SK-N-SH (cell line): ENCODE measurements around the gene CIDEC. TPM values are rescaled to one million over a fixed set of nuclear protein-coding genes. Genes with fewer than 3 reads are reported as not detected.

Experiments
- CTCF ChIA-PET: fragments of 300-600, 350-600 bp; formaldehyde crosslinking; extraction: SDS; loops from one replicate; lab custom pipeline; 2021; lab: Yijun Ruan, JAX
- POLR2A ChIA-PET: fragments of 350-600 bp; sonication (Branson Sonifier 250); formaldehyde crosslinking; extraction: SDS; loops from one replicate; lab custom pipeline; 2020; ENCODE audit warnings: antibody characterized with exemption, inconsistent platforms; lab: Yijun Ruan, JAX
- DNase-seq: peaks from one replicate; pipeline ENCODE4 v3.0.0; 2012
- H2AFZ ChIP-seq: fragments of 200-600 bp; sonication (generic); 2 replicates; pipeline ENCODE4 v1.8.1; 2016; ENCODE audit warnings: antibody characterized with exemption, mild to moderate bottlenecking, low read depth
- H3F3A ChIP-seq: fragments of 200-600 bp; sonication (generic); replicated peaks from 2 replicates; pipeline ENCODE3; 2016; ENCODE audit warnings: antibody characterized with exemption, mild to moderate bottlenecking; ENCODE audit not compliant: insufficient read depth
- H3K27ac ChIP-seq, 2 experiments: fragments of 200-500 bp in 1 of 2; fragments of 200-600 bp in 1 of 2; sonication (Bioruptor generic) in 1 of 2; sonication (generic), shearing (Covaris generic) in 1 of 2; 2 replicates each; pipeline versions ENCODE4 v1.5.1 to v1.6.1; 2014 to 2016; ENCODE audit warnings: low read depth in 2 of 2, inconsistent platforms in 1 of 2, low read length in 1 of 2, mild to moderate bottlenecking in 1 of 2, mixed read lengths in 1 of 2
- H3K27me3 ChIP-seq: fragments of 200-600 bp; sonication (generic), shearing (Covaris generic); 2 replicates; pipeline ENCODE4 v1.6.1; 2016; ENCODE audit warnings: mixed run types; ENCODE audit not compliant: insufficient read depth
- H3K36me3 ChIP-seq, 2 experiments: fragments of 200-500 bp in 1 of 2; fragments of 200-600 bp in 1 of 2; sonication (Bioruptor generic) in 1 of 2; sonication (generic) in 1 of 2; replicated peaks in 1 of 2; 2 replicates each; pipeline versions ENCODE3 to v1.5.1; 2014 to 2016; ENCODE audit warnings: low read length in 1 of 2, mild to moderate bottlenecking in 1 of 2; ENCODE audit not compliant: insufficient read depth in 2 of 2, control insufficient read depth in 1 of 2
- H3K4me1 ChIP-seq, 2 experiments: fragments of 200-500 bp in 1 of 2; fragments of 200-600 bp in 1 of 2; sonication (Bioruptor generic) in 1 of 2; sonication (generic), shearing (Covaris generic) in 1 of 2; 2 replicates each; pipeline versions ENCODE4 v1.5.1 to v1.6.1; 2014 to 2016; ENCODE audit warnings: low read depth in 1 of 2, low read length in 1 of 2, mixed run types in 1 of 2; ENCODE audit not compliant: insufficient read depth in 2 of 2, control insufficient read depth in 1 of 2
- H3K4me2 ChIP-seq: fragments of 200-600 bp; sonication (generic), shearing (Covaris generic); 2 replicates; pipeline ENCODE4 v1.6.1; 2017; ENCODE audit warnings: mixed run types
- H3K4me3 ChIP-seq, 2 experiments: fragments of 200-500 bp in 1 of 2; fragments of 200-600 bp in 1 of 2; sonication (Bioruptor generic) in 1 of 2; sonication (generic), shearing (Covaris generic) in 1 of 2; 2 replicates each; pipeline versions ENCODE4 v1.5.1 to v1.8.1; 2014 to 2016; ENCODE audit warnings: low read depth in 2 of 2, inconsistent platforms in 1 of 2, low read length in 1 of 2, mild to moderate bottlenecking in 1 of 2, mixed read lengths in 1 of 2, moderate library complexity in 1 of 2
- H3K79me2 ChIP-seq: fragments of 200-600 bp; sonication (generic); 2 replicates; pipeline ENCODE4 v1.8.1; 2017; ENCODE audit warnings: mild to moderate bottlenecking; ENCODE audit not compliant: insufficient read depth
- H3K9ac ChIP-seq: fragments of 200-600 bp; sonication (generic); 2 replicates; pipeline ENCODE4 v1.6.1; 2017; ENCODE audit warnings: mixed run types
- H3K9me2 ChIP-seq: fragments of 200-600 bp; sonication (generic); 2 replicates; pipeline ENCODE4 v1.6.1; 2017; ENCODE audit warnings: mixed run types
- H3K9me3 ChIP-seq: fragments of 200-600 bp; sonication (generic); 2 replicates; pipeline ENCODE4 v1.6.1; 2017; ENCODE audit warnings: mixed run types, mild to moderate bottlenecking, moderate library complexity
- H4K20me1 ChIP-seq: fragments of 200-600 bp; sonication (generic); 2 replicates; pipeline ENCODE4 v1.6.1; 2017; ENCODE audit warnings: mild to moderate bottlenecking, mixed run types; ENCODE audit not compliant: insufficient read depth
- CHD2 ChIP-seq: fragments of 150-350 bp; IDR thresholded peaks from 2 replicates; pipeline ENCODE4 v1.6.1; 2018; ENCODE audit warnings: low read length; ENCODE audit not compliant: partially characterized antibody
- ELF1 ChIP-seq: IDR thresholded peaks from 2 replicates; pipeline ENCODE4 v1.4.0; 2012
- EP300 ChIP-seq, 2 experiments: IDR thresholded peaks; 2 replicates each; pipeline versions ENCODE4 v1.4.0 to v1.6.1; 2012; ENCODE audit warnings: borderline replicate concordance in 1 of 2, low read depth in 1 of 2, low read length in 1 of 2
- EZH2phosphoT487 ChIP-seq: fragments of 200-600 bp; sonication (generic); IDR thresholded peaks from 2 replicates; pipeline ENCODE4 v1.6.1; 2017; ENCODE audit warnings: low read depth, mixed run types, mild to moderate bottlenecking, antibody characterized with exemption, moderate library complexity, borderline replicate concordance
- FOSL2 ChIP-seq: IDR thresholded peaks from 2 replicates; pipeline ENCODE4 v1.4.0; 2012; ENCODE audit warnings: low read depth, mild to moderate bottlenecking, moderate library complexity, borderline replicate concordance
- FOXJ3 ChIP-seq: sonication (generic); formaldehyde crosslinking; IDR thresholded peaks from 2 replicates; pipeline ENCODE4 v1.5.1; 2020; ENCODE audit warnings: mild to moderate bottlenecking, missing genetic modification reagents
- FOXM1 ChIP-seq: IDR thresholded peaks from 2 replicates; pipeline ENCODE4 v1.4.0; 2012; ENCODE audit warnings: low read depth, mild to moderate bottlenecking
- GATA2 ChIP-seq: sonication (generic); formaldehyde crosslinking; IDR thresholded peaks from 2 replicates; pipeline ENCODE4 v1.5.0; 2020; ENCODE audit warnings: mild to moderate bottlenecking, missing genetic modification reagents
- JUND ChIP-seq: IDR thresholded peaks from 2 replicates; pipeline ENCODE4 v1.4.0; 2012
- MXI1 ChIP-seq: IDR thresholded peaks from 2 replicates; pipeline ENCODE4 v1.6.1; 2012; ENCODE audit warnings: mild to moderate bottlenecking, low read depth, low read length, improper control_type of control experiment
- NFIC ChIP-seq: IDR thresholded peaks from 2 replicates; pipeline ENCODE4 v1.4.0; 2012; ENCODE audit warnings: borderline replicate concordance
- NRF1 ChIP-seq: IDR thresholded peaks from 2 replicates; pipeline ENCODE4 v1.6.1; 2012; ENCODE audit warnings: low read depth, mild to moderate bottlenecking, low read length
- RAD21 ChIP-seq: IDR thresholded peaks from 2 replicates; pipeline ENCODE4 v1.6.1; 2012; ENCODE audit warnings: mild to moderate bottlenecking, low read length
- RCOR1 ChIP-seq: fragments of 150-350 bp; IDR thresholded peaks from 2 replicates; pipeline ENCODE4 v1.6.1; 2017; ENCODE audit warnings: antibody characterized with exemption, low read length
- RFX5 ChIP-seq: IDR thresholded peaks from 2 replicates; pipeline ENCODE4 v1.6.1; 2012; ENCODE audit warnings: mild to moderate bottlenecking, improper control_type of control experiment, low read length
- RXRA ChIP-seq: IDR thresholded peaks from 2 replicates; pipeline ENCODE4 v1.4.0; 2012; ENCODE audit warnings: low read depth, mild to moderate bottlenecking, borderline replicate concordance
- SIN3A ChIP-seq: IDR thresholded peaks from 2 replicates; pipeline ENCODE4 v1.6.1; 2012; ENCODE audit warnings: low read depth, mild to moderate bottlenecking, low read length, moderate library complexity, borderline replicate concordance
- TEAD4 ChIP-seq: IDR thresholded peaks from 2 replicates; pipeline ENCODE4 v1.4.0; 2012; ENCODE audit warnings: mild to moderate bottlenecking, borderline replicate concordance; ENCODE audit not compliant: insufficient read depth
- USF1 ChIP-seq: IDR thresholded peaks from 2 replicates; pipeline ENCODE4 v1.4.0; 2012; ENCODE audit warnings: low read depth, borderline replicate concordance
- YY1 ChIP-seq: IDR thresholded peaks from 2 replicates; pipeline ENCODE4 v1.4.0; 2012; ENCODE audit warnings: low read depth, mild to moderate bottlenecking
- ZBTB33 ChIP-seq: IDR thresholded peaks from 2 replicates; pipeline ENCODE4 v1.4.0; 2012; ENCODE audit warnings: low read depth, borderline replicate concordance
- WGBS: methylation state at CpG from one replicate; pipeline ENCODE4 v1.1.6; 2017; ENCODE audit warnings: low lambda C conversion rate; 5-methylcytosine and 5-hydroxymethylcytosine counted together
- polyA plus RNA-seq, 3 experiments: library from polyadenylated mRNA; depleted of rRNA; stranded (reverse); fragments of >200 nt; gene quantifications; 2 replicates each; pipeline ENCODE4 v1.2.3, GENCODE V29; 2012
- TF ChIP-seq, protein P1 (sequence below): fragments of 200-600 bp; sonication (generic); IDR thresholded peaks from 2 replicates; pipeline ENCODE4 v1.6.1; 2017; ENCODE audit warnings: antibody characterized with exemption, mild to moderate bottlenecking, moderate library complexity
- TF ChIP-seq, protein P2 (sequence below): IDR thresholded peaks from 2 replicates; pipeline ENCODE4 v1.4.0; 2012; ENCODE audit warnings: low read depth
- TF ChIP-seq, protein P3 (sequence below): IDR thresholded peaks from 2 replicates; pipeline ENCODE4; 2012
- TF ChIP-seq, protein P4 (sequence below): fragments of 150-350 bp; IDR thresholded peaks from 2 replicates; pipeline ENCODE4 v1.6.1; 2016; ENCODE audit warnings: mild to moderate bottlenecking, low read depth, low read length
- TF ChIP-seq, protein P5 (sequence below): fragments of 150-350 bp; IDR thresholded peaks from 2 replicates; pipeline ENCODE4 v1.6.1; 2017; ENCODE audit warnings: antibody characterized with exemption, low read length, low read depth, borderline replicate concordance

The CIDEC gene
- polyA plus RNA-seq, 1 of the 3 experiments (the other 2 are of a cell fraction): not detected

GRCh38 chr3:9884555-9885165, 4.6 kb upstream of the CIDEC start:
- Histone ChIP-seq H3K4me3 (no peak overlapping the region), H3K27ac (peak overlapping the region; percentile 8 to 70; a peak in 3 of 4 replicates), H2AFZ (peak overlapping the region; percentile 57; the same call in 1 of the 2 replicates), H3K4me2 (peak overlapping the region; percentile 12), H3K9me3 (no peaks in the 10 kb centered on the region), H3K9me2 (no peaks in the 10 kb centered on the region), H3K4me1 (0 out of 4 replicates have a peak, but pooled peaks cover 0 to 11% of the 10 kb centered on the region in 2 experiments), H3K9ac (0 out of 2 replicates have a peak overlapping the region, but pooled peaks have one; percentile 31), H3F3A (peaks cover 14% of the 10 kb centered on the region), H3K27me3 (no peaks in the 10 kb centered on the region), H3K79me2 (no peaks in the 10 kb centered on the region), H3K36me3 (no peaks in the 10 kb centered on the region), H4K20me1 (no peaks in the 10 kb centered on the region)
- WGBS: 45% methylated on average over 11 of the region's 11 CpGs
- POLR2A ChIA-PET: no interaction called here
- no peak for DNase-seq
- CTCF ChIA-PET: interaction anchor here (0.9 kb wide), 1 partner anchor 75 kb away, joined by 3 read pairs; no protein-coding TSS in a partner anchor
- TF ChIP-seq EP300 (IDR thresholded peaks at IDR 0.05; ENCODE audit: borderline replicate concordance in 1 of 2, low read depth in 1 of 2, low read length in 1 of 2) (peak in 1 of 2 experiments; percentile 32; a peak in 1 of 4 replicates), RFX5 (no peak), EZH2phosphoT487 (no peak), JUND (peak; percentile 79), RAD21 (no peak), NRF1 (no peak), FOSL2 (peak; percentile 75), SIN3A (no peak), CHD2 (no peak), ZBTB33 (no peak), USF1 (no peak), RXRA (no peak), NFIC (no peak), FOXJ3 (no peak), TEAD4 (0 out of 2 replicates have a peak, but pooled peaks have one; percentile 15), FOXM1 (no peak), MXI1 (no peak), YY1 (no peak), ELF1 (no peak), GATA2 (CRISPR knock-in tag) (no peak), RCOR1 (no peak)
- TF ChIP-seq, protein P1, sequence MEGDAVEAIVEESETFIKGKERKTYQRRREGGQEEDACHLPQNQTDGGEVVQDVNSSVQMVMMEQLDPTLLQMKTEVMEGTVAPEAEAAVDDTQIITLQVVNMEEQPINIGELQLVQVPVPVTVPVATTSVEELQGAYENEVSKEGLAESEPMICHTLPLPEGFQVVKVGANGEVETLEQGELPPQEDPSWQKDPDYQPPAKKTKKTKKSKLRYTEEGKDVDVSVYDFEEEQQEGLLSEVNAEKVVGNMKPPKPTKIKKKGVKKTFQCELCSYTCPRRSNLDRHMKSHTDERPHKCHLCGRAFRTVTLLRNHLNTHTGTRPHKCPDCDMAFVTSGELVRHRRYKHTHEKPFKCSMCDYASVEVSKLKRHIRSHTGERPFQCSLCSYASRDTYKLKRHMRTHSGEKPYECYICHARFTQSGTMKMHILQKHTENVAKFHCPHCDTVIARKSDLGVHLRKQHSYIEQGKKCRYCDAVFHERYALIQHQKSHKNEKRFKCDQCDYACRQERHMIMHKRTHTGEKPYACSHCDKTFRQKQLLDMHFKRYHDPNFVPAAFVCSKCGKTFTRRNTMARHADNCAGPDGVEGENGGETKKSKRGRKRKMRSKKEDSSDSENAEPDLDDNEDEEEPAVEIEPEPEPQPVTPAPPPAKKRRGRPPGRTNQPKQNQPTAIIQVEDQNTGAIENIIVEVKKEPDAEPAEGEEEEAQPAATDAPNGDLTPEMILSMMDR: peak; percentile 20; the same call in 1 of the 2 replicates
- TF ChIP-seq, protein P2, sequence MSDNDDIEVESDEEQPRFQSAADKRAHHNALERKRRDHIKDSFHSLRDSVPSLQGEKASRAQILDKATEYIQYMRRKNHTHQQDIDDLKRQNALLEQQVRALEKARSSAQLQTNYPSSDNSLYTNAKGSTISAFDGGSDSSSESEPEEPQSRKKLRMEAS: peak; percentile 52; the same call in 1 of the 2 replicates
- TF ChIP-seq, protein P3, sequence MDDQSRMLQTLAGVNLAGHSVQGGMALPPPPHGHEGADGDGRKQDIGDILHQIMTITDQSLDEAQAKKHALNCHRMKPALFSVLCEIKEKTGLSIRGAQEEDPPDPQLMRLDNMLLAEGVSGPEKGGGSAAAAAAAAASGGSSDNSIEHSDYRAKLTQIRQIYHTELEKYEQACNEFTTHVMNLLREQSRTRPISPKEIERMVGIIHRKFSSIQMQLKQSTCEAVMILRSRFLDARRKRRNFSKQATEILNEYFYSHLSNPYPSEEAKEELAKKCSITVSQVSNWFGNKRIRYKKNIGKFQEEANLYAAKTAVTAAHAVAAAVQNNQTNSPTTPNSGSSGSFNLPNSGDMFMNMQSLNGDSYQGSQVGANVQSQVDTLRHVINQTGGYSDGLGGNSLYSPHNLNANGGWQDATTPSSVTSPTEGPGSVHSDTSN: peak; percentile 73
- TF ChIP-seq, protein P4, sequence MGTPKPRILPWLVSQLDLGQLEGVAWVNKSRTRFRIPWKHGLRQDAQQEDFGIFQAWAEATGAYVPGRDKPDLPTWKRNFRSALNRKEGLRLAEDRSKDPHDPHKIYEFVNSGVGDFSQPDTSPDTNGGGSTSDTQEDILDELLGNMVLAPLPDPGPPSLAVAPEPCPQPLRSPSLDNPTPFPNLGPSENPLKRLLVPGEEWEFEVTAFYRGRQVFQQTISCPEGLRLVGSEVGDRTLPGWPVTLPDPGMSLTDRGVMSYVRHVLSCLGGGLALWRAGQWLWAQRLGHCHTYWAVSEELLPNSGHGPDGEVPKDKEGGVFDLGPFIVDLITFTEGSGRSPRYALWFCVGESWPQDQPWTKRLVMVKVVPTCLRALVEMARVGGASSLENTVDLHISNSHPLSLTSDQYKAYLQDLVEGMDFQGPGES: no peak
- TF ChIP-seq, protein P5, sequence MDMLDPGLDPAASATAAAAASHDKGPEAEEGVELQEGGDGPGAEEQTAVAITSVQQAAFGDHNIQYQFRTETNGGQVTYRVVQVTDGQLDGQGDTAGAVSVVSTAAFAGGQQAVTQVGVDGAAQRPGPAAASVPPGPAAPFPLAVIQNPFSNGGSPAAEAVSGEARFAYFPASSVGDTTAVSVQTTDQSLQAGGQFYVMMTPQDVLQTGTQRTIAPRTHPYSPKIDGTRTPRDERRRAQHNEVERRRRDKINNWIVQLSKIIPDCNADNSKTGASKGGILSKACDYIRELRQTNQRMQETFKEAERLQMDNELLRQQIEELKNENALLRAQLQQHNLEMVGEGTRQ: no peak
